ENCODE measurements around the gene MPHOSPH10. TPM values are rescaled to one million over a fixed set of nuclear protein-coding genes. Genes with fewer than 3 reads are reported as not detected.

MPHOSPH10 gene
- total RNA-seq, 1 experiment from 2014 or later: 26.9 TPM

GRCh38 chr2:71100195-71100964 lies 30.1 kb upstream of the MPHOSPH10 start:
- BruUV-seq (replicated peaks): no TSS peak
- POLR2A ChIA-PET (ENCODE audit: unreplicated experiment): interaction anchor here (0.6 kb wide), 1 partner anchor 43 kb away, joined by 6 read pairs; no protein-coding TSS in a partner anchor
- CTCF ChIA-PET: interaction anchor here (0.6 to 1.2 kb wide), 4 partner anchors 21 to 77 kb away, joined by 3 to 4 read pairs (median 3); no protein-coding TSS in a partner anchor

GRCh38 chr2:71101656-71102055 lies 28.8 kb upstream of the MPHOSPH10 start:
- H2AFZ ChIP-seq: no peak overlapping the region

More at GRCh38 chr2:71100195-71100964, 30.1 kb upstream of the MPHOSPH10 start:
- Histone ChIP-seq H3K27me3 (ENCODE audit: insufficient read depth, low read depth) (no peaks in the 10 kb centered on the region), H4K20me1 (ENCODE audit: insufficient read depth) (no peaks in the 10 kb centered on the region), H3K4me1 (replicated peaks; ENCODE audit: insufficient read depth) (no peaks in the 10 kb centered on the region), H3K36me3 (ENCODE audit: low read depth) (no peaks in the 10 kb centered on the region), H3F3A (ENCODE audit: insufficient read depth, low read depth) (no peaks in the 10 kb centered on the region), H3K27ac (no peak overlapping the region), H2AFZ (peak overlapping the region; percentile 68; the same call in 1 of the 2 replicates), H3K4me3 (no peak overlapping the region), H3K4me2 (peak overlapping the region; percentile 6; the same call in 1 of the 2 replicates), H3K79me2 (ENCODE audit: low read depth) (no peaks in the 10 kb centered on the region), H3K9me2 (ENCODE audit: insufficient read depth) (no peaks in the 10 kb centered on the region), H3K9me3 (ENCODE audit: insufficient read depth, low read depth) (peaks cover 6% of the 10 kb centered on the region; the same call in 1 of the 2 replicates)
- intact Hi-C loops (cut with micrococcal nuclease; ENCODE audit: unreplicated experiment): loop anchor here (1.0 kb wide), 1 partner anchor 77 kb away; no protein-coding TSS in a partner anchor
- DNase-seq: peak; percentile 39 to 53
- no peak for TF ChIP-seq EZH2 (IDR thresholded peaks at IDR 0.05; ENCODE audit: low read depth)
- TF ChIP-seq, protein P1, sequence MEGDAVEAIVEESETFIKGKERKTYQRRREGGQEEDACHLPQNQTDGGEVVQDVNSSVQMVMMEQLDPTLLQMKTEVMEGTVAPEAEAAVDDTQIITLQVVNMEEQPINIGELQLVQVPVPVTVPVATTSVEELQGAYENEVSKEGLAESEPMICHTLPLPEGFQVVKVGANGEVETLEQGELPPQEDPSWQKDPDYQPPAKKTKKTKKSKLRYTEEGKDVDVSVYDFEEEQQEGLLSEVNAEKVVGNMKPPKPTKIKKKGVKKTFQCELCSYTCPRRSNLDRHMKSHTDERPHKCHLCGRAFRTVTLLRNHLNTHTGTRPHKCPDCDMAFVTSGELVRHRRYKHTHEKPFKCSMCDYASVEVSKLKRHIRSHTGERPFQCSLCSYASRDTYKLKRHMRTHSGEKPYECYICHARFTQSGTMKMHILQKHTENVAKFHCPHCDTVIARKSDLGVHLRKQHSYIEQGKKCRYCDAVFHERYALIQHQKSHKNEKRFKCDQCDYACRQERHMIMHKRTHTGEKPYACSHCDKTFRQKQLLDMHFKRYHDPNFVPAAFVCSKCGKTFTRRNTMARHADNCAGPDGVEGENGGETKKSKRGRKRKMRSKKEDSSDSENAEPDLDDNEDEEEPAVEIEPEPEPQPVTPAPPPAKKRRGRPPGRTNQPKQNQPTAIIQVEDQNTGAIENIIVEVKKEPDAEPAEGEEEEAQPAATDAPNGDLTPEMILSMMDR (conservative IDR thresholded peaks at IDR 0.05): peak; percentile 79

DNA sequence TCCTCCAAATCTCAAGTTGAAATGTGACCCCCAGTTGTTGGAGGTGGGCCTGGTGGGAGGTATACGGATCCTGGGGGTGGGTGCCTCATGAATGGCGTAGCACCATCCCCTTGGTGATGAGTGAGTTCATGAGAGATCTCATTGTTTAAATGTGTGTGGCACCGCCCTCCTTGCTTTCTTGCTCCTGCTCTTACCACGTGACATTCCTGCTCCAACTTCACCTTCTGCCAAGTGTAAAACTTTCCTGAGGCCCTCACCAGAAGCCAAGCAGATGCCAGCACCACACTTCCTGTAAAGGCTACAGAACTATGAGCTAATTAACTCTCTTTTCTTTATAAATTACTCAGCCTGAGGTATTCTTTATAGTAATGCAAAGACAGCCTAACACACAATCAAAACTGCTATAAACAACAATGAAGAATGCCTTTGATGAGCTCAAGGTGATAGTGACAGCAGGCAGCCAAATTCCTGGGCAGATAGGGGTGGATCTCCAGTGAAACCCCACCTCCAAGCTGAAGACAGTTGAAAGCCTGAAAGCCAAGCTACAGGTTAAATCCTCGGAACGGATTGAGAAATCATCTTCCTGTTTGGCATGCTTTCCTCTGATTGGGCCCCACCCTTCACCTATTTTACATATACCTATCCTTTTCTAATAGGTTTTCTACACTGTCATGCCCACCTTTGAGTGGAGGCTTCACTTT lies 27.3 kb upstream of the MPHOSPH10 start:
- H3K4me1 ChIP-seq (replicated peaks; ENCODE audit: insufficient read depth): no peaks in the 10 kb centered on the region
- BruUV-seq (replicated peaks): no TSS peak
- POLR2A ChIA-PET (ENCODE audit: unreplicated experiment): interaction anchor here (0.6 kb wide), 1 partner anchor 281 kb away, joined by 5 read pairs; no protein-coding TSS in a partner anchor
- CTCF ChIA-PET: no interaction called here
- H3K4me2 ChIP-seq: no peak overlapping the region
- no peak overlapping the region for H3K4me3 ChIP-seq
- no peaks in the 10 kb centered on the region for H3K9me2 ChIP-seq (ENCODE audit: insufficient read depth)
- H3K27ac ChIP-seq: no peak overlapping the region
- no peaks in the 10 kb centered on the region for H4K20me1 ChIP-seq (ENCODE audit: insufficient read depth)
- H3K36me3 ChIP-seq (ENCODE audit: low read depth): no peaks in the 10 kb centered on the region
- no peak overlapping the region for H2AFZ ChIP-seq
- no peak for DNase-seq
- no peaks in the 10 kb centered on the region for H3K79me2 ChIP-seq (ENCODE audit: low read depth)
- intact Hi-C loops (cut with micrococcal nuclease; ENCODE audit: unreplicated experiment): no loop called here
- peaks cover 8% of the 10 kb centered on the region; the same call in 1 of the 2 replicates for H3K9me3 ChIP-seq (ENCODE audit: insufficient read depth, low read depth)
- TF ChIP-seq, protein P1 (conservative IDR thresholded peaks at IDR 0.05): no peak
- TF ChIP-seq EZH2 (IDR thresholded peaks at IDR 0.05; ENCODE audit: low read depth): no peak
- no peaks in the 10 kb centered on the region for H3F3A ChIP-seq (ENCODE audit: insufficient read depth, low read depth)
- H3K27me3 ChIP-seq (ENCODE audit: insufficient read depth, low read depth): no peaks in the 10 kb centered on the region

More at GRCh38 chr2:71101656-71102055, 28.8 kb upstream of the MPHOSPH10 start:
- intact Hi-C loops (cut with micrococcal nuclease; ENCODE audit: unreplicated experiment): no loop called here
- H3K27me3 ChIP-seq (ENCODE audit: insufficient read depth, low read depth): no peaks in the 10 kb centered on the region
- H3K4me1 ChIP-seq (replicated peaks; ENCODE audit: insufficient read depth): no peaks in the 10 kb centered on the region
- no peaks in the 10 kb centered on the region for H3F3A ChIP-seq (ENCODE audit: insufficient read depth, low read depth)
- H4K20me1 ChIP-seq (ENCODE audit: insufficient read depth): no peaks in the 10 kb centered on the region
- no peak overlapping the region for H3K4me2 ChIP-seq
- POLR2A ChIA-PET (ENCODE audit: unreplicated experiment): interaction anchor here (0.8 kb wide), 1 partner anchor 283 kb away, joined by 4 read pairs; no protein-coding TSS in a partner anchor
- DNase-seq: no peak
- H3K9me2 ChIP-seq (ENCODE audit: insufficient read depth): no peaks in the 10 kb centered on the region
- TF ChIP-seq, protein P1 (conservative IDR thresholded peaks at IDR 0.05): no peak
- TF ChIP-seq EZH2 (IDR thresholded peaks at IDR 0.05; ENCODE audit: low read depth): no peak
- no peak overlapping the region for H3K4me3 ChIP-seq
- BruUV-seq (replicated peaks): no TSS peak
- peaks cover 8% of the 10 kb centered on the region; the same call in 1 of the 2 replicates for H3K9me3 ChIP-seq (ENCODE audit: insufficient read depth, low read depth)
- H3K79me2 ChIP-seq (ENCODE audit: low read depth): no peaks in the 10 kb centered on the region
- no peaks in the 10 kb centered on the region for H3K36me3 ChIP-seq (ENCODE audit: low read depth)
- CTCF ChIA-PET: no interaction called here
- no peak overlapping the region for H3K27ac ChIP-seq

All from PC-9 (cell line).